Transverse colon (tissue), 4 donors: ENCODE results near the gene MEF2A. TPM values are rescaled to one million over a fixed set of nuclear protein-coding genes. Genes with fewer than 3 reads are reported as not detected.
A peak's percentile ranks its signal among the peaks of the same experiment; 100 is the strongest.

ENCODE experiments used
- DNase-seq: peaks from one replicate; pipeline ENCODE4 v3.0.0-alpha.2; 2019
- H3K27ac ChIP-seq, 4 donors: fragments of 200-600 bp; sonication (generic); 2 replicates each; pipeline ENCODE4 v1.5.1; 2016 to 2018; ENCODE audit warnings: inconsistent platforms in 4 of 4
- H3K27me3 ChIP-seq: fragments of 200-600 bp; sonication (generic); 2 replicates; pipeline ENCODE4 v1.5.1; 2017; ENCODE audit warnings: inconsistent platforms
- H3K36me3 ChIP-seq, 4 donors: fragments of 200-600 bp; sonication (generic); 2 replicates each; pipeline ENCODE4 v1.5.1; 2017 to 2019; ENCODE audit warnings: inconsistent platforms in 4 of 4
- H3K4me1 ChIP-seq, 4 donors: fragments of 200-600 bp; sonication (generic); 2 replicates each; pipeline ENCODE4 v1.5.1; 2017 to 2020; ENCODE audit warnings: inconsistent platforms in 4 of 4
- H3K4me3 ChIP-seq, 4 donors: fragments of 200-600 bp; sonication (generic); 1 replicate in 1 of 4; 2 replicates in 3 of 4; pipeline versions ENCODE4 v1.5.1 to v1.6.1; 2017 to 2019; ENCODE audit warnings: inconsistent platforms in 4 of 4
- H3K9me3 ChIP-seq, 2 donors: fragments of 200-600 bp; sonication (generic); 2 replicates each; pipeline ENCODE4 v1.5.1; 2017 to 2019; ENCODE audit warnings: inconsistent platforms in 2 of 2
- CTCF ChIP-seq, 5 experiments: fragments of 200-600 bp in 3 of 5; fragments of 450-650 bp in 2 of 5; sonication (generic) in 3 of 5; IDR thresholded peaks; 1 replicate in 2 of 5; 2 replicates in 3 of 5; pipeline ENCODE4 v1.5.1; 2016 to 2017; ENCODE audit warnings: antibody characterized with exemption in 5 of 5, inconsistent platforms in 3 of 5, mild to moderate bottlenecking in 2 of 5, moderate library complexity in 1 of 5
- EP300 ChIP-seq: sonication (generic); formaldehyde crosslinking; IDR thresholded peaks from one replicate; pipeline ENCODE4 v1.6.1; 2017; ENCODE audit warnings: antibody characterized with exemption, low read depth
- POLR2A ChIP-seq: fragments of 450-650 bp; IDR thresholded peaks from one replicate; pipeline ENCODE4 v1.6.1; 2016; ENCODE audit warnings: antibody characterized with exemption, mild to moderate bottlenecking, moderate library complexity
- POLR2AphosphoS5 ChIP-seq, 3 donors: sonication (generic); formaldehyde crosslinking; IDR thresholded peaks; one replicate each; pipeline ENCODE4 v1.6.1; 2016; ENCODE audit warnings: antibody characterized with exemption in 3 of 3
- WGBS, 2 donors: methylation state at CpG; one replicate each; pipeline ENCODE4 v1.1.5; 2018; ENCODE audit warnings: low coverage in 1 of 2; 5-methylcytosine and 5-hydroxymethylcytosine counted together
- in situ Hi-C, 4 donors: fragments of 200-750 bp; cut with MboI; loops; one replicate each; pipeline versions ENCODE4 v1.15.0 to v1.15.1; 2017; ENCODE audit warnings: low sequenced_read_pairs in 3 of 4, low pct_ligation_motif_present in 1 of 4, low pct_unique_long_range_greater_than_20kb in 1 of 4
- intact Hi-C: fragments of 100-400 bp; cut with DNase I; formaldehyde crosslinking; loops from one replicate; pipeline ENCODE4 v1.15.1; 2023; ENCODE audit warnings: low total_unique reads
- total RNA-seq, 4 donors: library from RNA; depleted of rRNA; stranded (reverse); fragments of >200 nt; gene quantifications; one replicate each; pipeline ENCODE4 v1.1.0, GENCODE V29; 2016

The MEF2A gene
- total RNA-seq, 4 donors from 2014 or later: 37.4 to 62.5 (median 51.8) TPM

- intact Hi-C loops (no loop called here), in situ Hi-C loops (no loop called here)
- TF ChIP-seq POLR2AphosphoS5 (IDR thresholded peaks at IDR 0.05): peak in 1 of 3 donors; percentile 16
- no peak for TF ChIP-seq POLR2A
- Histone ChIP-seq H3K36me3 (peaks cover 0 to 9% (median 3%) of the 10 kb centered on the region in 4 donors), H3K27ac (peak overlapping the region; percentile 23 to 63 (median 59)), H3K4me1 (peaks cover 0 to 20% (median 7%) of the 10 kb centered on the region in 4 donors), H3K4me3 (no peak overlapping the region), H3K9me3 (no peaks in the 10 kb centered on the region), H3K27me3 (no peaks in the 10 kb centered on the region)
- WGBS, 2 donors: 40 to 43% methylated on average over 1 to 2 of the region's 2 CpGs
- peak; percentile 20 for DNase-seq
Measured at GRCh38 chr15:99631255-99631654, 65.5 kb downstream of the MEF2A start.

GRCh38 chr15:99632521-99632920 lies 66.7 kb downstream of the MEF2A start:
- intact Hi-C loops (no loop called here), in situ Hi-C loops (no loop called here)
- no peak overlapping the region for H3K4me3 ChIP-seq
- DNase-seq: no peak
- no peaks in the 10 kb centered on the region for H3K27me3 ChIP-seq
- 84 to 100% methylated on average over 1 to 2 of the region's 2 CpGs for WGBS, 2 donors
- H3K36me3 ChIP-seq: peaks cover 0 to 11% (median 3%) of the 10 kb centered on the region in 4 donors
- H3K9me3 ChIP-seq: no peaks in the 10 kb centered on the region
- TF ChIP-seq CTCF (IDR thresholded peaks at IDR 0.05): no peak
- no peak for TF ChIP-seq EP300
- no peak for TF ChIP-seq POLR2AphosphoS5 (IDR thresholded peaks at IDR 0.05)
- TF ChIP-seq POLR2A: no peak
- peak overlapping the region in 1 of 4 donors; percentile 2 for H3K27ac ChIP-seq
- peaks cover 0 to 20% (median 7%) of the 10 kb centered on the region in 4 donors for H3K4me1 ChIP-seq

DNA sequence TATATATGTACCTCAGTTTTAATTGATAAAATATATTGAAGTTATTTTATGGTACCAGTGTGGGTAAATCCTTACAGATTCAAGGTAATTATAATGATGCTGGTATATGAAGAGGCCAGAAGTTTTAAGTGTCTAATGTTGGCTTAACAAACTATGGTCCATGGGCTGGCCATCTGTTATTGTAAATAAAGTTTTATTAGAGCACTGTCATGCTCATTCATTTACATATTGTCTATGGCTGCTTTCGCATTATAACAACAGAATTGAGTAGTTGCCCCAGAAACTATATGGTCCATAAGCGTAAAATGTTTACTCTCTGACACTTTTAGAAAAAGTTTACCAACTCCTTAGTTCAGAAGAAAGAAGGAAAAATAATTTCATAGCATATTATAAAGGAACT lies 67.9 kb downstream of the MEF2A start:
- intact Hi-C loops (no loop called here), in situ Hi-C loops (no loop called here)
- H3K9me3 ChIP-seq: no peaks in the 10 kb centered on the region
- H3K36me3 ChIP-seq: peaks cover 0 to 11% (median 3%) of the 10 kb centered on the region in 4 donors
- H3K4me3 ChIP-seq: no peak overlapping the region
- WGBS, 2 donors: 97 to 100% methylated on average over 2 of the region's 2 CpGs
- no peaks in the 10 kb centered on the region for H3K27me3 ChIP-seq
- no peak overlapping the region for H3K27ac ChIP-seq
- DNase-seq: no peak
- TF ChIP-seq CTCF (IDR thresholded peaks at IDR 0.05) (no peak), POLR2A (no peak), POLR2AphosphoS5 (IDR thresholded peaks at IDR 0.05) (no peak), EP300 (no peak)
- peaks cover 0 to 12% (median 4%) of the 10 kb centered on the region in 4 donors for H3K4me1 ChIP-seq

DNA sequence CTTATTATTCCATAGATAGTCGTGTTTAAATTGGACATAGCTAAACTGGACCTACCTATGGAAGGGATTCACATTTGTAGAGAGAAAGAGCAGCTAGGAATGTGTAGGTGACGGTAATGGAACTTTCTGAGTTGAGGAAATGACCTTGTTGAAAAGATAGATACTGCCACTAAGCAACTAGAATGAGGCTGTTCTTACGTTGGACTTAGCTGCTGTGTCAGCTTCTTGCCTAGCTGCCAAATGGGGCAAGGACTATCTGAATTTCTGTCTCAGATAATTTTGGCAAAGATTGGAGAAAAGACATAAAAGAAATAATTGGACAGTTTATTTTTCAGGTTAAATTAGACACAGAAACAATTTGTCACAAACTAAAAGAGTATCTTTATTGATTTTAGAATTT lies 68.8 kb downstream of the MEF2A start:
- Histone ChIP-seq H3K9me3 (no peaks in the 10 kb centered on the region), H3K27ac (no peak overlapping the region), H3K4me1 (peaks cover 0 to 11% (median 4%) of the 10 kb centered on the region in 4 donors), H3K27me3 (no peaks in the 10 kb centered on the region), H3K36me3 (peaks cover 0 to 11% (median 3%) of the 10 kb centered on the region in 4 donors), H3K4me3 (no peak overlapping the region)
- TF ChIP-seq POLR2A (no peak), EP300 (no peak), CTCF (IDR thresholded peaks at IDR 0.05) (no peak), POLR2AphosphoS5 (IDR thresholded peaks at IDR 0.05) (no peak)
- in situ Hi-C loops: no loop called here
- intact Hi-C loops: no loop called here
- no peak for DNase-seq
- WGBS, 2 donors: 78 to 79% methylated on average over 3 of the region's 3 CpGs

GRCh38 chr15:99635145-99635544 lies 69.4 kb downstream of the MEF2A start:
- no peak overlapping the region for H3K4me3 ChIP-seq
- H3K27ac ChIP-seq: no peak overlapping the region
- no peak for DNase-seq
- 95 to 100% methylated on average over 3 of the region's 3 CpGs for WGBS, 2 donors
- in situ Hi-C loops: no loop called here
- H3K4me1 ChIP-seq: peaks cover 0 to 11% (median 3%) of the 10 kb centered on the region in 4 donors
- intact Hi-C loops: no loop called here
- TF ChIP-seq EP300 (no peak), POLR2A (no peak), CTCF (IDR thresholded peaks at IDR 0.05) (no peak), POLR2AphosphoS5 (IDR thresholded peaks at IDR 0.05) (no peak)
- no peaks in the 10 kb centered on the region for H3K27me3 ChIP-seq
- no peaks in the 10 kb centered on the region for H3K9me3 ChIP-seq
- peaks cover 0 to 11% (median 3%) of the 10 kb centered on the region in 4 donors for H3K36me3 ChIP-seq
